T-helper 1 cell treated with Interleukin-12 subunit alpha and Interleukin-12 subunit beta and Interleukin-4 antibody, amounts not matched to agents 30 μg/mL and 1 μg/mL, for 36 hours (primary cell): ENCODE results near the gene IL4R.
"Not testable (repeated sequence)": the region's sequence is repeated elsewhere in the genome, so short reads cannot be mapped to it uniquely, and the experiment has no call there.

ENCODE experiments used
- H3K27ac Mint-ChIP-seq: one replicate; pipeline ENCODE4 v1.8.0; 2021; ENCODE audit warnings: mild to moderate bottlenecking, mixed read lengths
- H3K27me3 Mint-ChIP-seq: one replicate; pipeline ENCODE4 v1.8.0; 2021; ENCODE audit warnings: low read depth, mixed read lengths
- H3K36me3 Mint-ChIP-seq: one replicate; pipeline ENCODE4 v1.8.0; 2021; ENCODE audit warnings: low read depth, mixed read lengths
- H3K4me1 Mint-ChIP-seq: one replicate; pipeline ENCODE4 v1.8.0; 2021; ENCODE audit warnings: low read depth, mixed read lengths
- H3K4me3 Mint-ChIP-seq: one replicate; pipeline ENCODE4 v1.8.0; 2021; ENCODE audit warnings: mild to moderate bottlenecking, moderate library complexity, mixed read lengths
- H3K9me3 Mint-ChIP-seq: one replicate; pipeline ENCODE4 v1.8.0; 2021; ENCODE audit warnings: mixed read lengths

IL4R gene

DNA sequence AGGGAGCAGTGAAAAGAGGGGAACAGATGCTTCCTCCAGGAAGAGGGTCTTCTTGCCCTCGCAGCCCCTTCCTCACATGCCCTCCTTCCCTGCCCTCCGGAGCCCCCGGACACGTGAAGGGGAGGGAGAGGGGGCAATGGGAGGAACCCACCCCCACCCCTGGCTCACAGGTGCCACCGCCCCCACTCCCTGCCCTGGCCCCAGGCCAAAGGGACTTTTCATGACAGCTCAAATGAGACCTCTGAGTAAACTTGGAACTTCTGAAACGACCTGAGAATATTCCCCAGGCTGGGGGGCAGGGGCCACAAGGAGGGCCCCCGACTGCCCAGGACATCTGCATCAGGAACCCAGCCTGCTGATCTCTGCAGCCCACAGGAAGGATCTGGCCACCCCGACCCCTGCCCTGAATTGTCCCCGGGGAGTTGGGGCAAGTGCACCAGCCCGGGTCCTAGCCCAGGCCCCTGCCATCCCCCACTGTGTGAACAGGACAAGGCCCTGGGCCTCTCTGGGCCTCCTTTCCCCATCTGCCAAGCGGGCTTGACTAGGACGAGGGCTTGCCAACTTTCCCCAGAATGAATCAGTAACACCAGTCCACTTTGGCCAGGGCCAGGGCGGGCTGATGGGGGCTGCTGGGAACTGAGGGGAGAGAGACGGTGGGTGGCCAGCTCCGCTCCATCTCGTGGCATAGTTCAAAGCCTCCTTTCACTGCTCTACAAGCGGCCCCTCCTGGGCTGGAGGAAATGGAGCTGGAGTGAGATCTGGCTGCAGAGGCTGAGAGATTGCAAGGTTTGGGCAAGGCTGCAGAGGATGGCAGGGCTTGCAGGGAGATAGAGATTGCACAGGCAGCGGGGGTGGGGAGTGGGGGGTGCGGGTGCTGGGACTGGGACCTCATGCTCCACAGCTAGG is 92.0 kb downstream of the IL4R start:
- Mint-ChIP-seq H3K27ac (peak overlapping the region; percentile 96), H3K4me3 (peak overlapping the region; percentile 85), H3K36me3 (peaks cover 49% of the 10 kb centered on the region), H3K4me1 (peaks cover 64% of the 10 kb centered on the region), H3K9me3 (no peaks in the 10 kb centered on the region), H3K27me3 (no peaks in the 10 kb centered on the region)

DNA sequence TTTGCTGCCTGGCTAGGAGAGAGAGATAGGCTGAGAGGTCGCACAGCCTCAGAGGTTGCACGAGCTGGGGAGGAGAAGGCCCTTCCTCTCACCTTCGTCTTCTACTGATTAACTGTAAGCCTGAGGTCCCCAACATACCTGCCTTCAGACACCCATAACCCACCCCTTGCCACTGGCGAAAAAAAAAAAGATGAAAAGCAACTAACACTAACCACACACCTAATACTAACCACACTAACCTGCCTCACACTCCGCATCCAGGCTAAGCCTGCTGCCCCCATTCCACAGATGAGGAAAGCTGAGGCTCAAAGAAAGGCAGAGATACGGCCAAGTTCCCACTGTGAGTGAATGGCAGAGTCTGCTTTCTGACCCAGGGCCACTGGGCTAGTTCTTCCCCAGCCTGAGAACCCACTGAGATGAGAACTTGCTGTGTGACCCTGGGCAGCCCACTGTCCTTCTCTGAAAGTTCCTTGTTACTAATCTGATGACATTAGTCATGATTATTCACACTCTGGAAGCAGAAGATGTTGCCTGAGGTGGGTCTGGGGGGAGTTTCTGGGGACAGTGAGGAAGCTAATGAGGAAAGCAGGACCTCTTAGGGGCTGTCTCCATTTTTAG is 92.8 kb downstream of the IL4R start:
- Mint-ChIP-seq H3K36me3 (peaks cover 54% of the 10 kb centered on the region), H3K27me3 (no peaks in the 10 kb centered on the region), H3K27ac (peak overlapping the region; percentile 96), H3K4me3 (peak overlapping the region; percentile 85), H3K9me3 (peaks cover 1% of the 10 kb centered on the region), H3K4me1 (peaks cover 57% of the 10 kb centered on the region)

DNA sequence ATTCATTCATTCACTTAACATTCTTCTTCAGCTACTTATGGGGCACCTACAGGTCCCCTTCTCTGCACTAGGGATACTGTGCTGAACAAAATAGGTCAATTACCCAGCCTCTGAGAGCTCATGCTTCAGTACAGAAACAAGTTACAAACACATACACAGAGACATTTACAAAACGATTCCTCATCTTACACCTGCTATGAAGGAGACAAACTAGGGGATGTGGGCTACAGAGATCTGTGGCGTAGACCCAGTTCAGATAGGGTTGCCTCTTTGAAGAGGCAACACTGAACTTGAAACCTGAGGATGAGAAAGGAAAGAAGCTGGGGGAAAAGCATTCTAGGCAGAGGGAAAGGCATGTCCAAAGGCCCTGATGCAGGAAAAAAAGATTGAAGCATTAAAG is 93.4 kb downstream of the IL4R start:
- Mint-ChIP-seq H3K27ac (peak overlapping the region; percentile 96), H3K4me3 (peak overlapping the region; percentile 85), H3K4me1 (peaks cover 59% of the 10 kb centered on the region), H3K9me3 (peaks cover 6% of the 10 kb centered on the region), H3K36me3 (peaks cover 59% of the 10 kb centered on the region), H3K27me3 (no peaks in the 10 kb centered on the region)

DNA sequence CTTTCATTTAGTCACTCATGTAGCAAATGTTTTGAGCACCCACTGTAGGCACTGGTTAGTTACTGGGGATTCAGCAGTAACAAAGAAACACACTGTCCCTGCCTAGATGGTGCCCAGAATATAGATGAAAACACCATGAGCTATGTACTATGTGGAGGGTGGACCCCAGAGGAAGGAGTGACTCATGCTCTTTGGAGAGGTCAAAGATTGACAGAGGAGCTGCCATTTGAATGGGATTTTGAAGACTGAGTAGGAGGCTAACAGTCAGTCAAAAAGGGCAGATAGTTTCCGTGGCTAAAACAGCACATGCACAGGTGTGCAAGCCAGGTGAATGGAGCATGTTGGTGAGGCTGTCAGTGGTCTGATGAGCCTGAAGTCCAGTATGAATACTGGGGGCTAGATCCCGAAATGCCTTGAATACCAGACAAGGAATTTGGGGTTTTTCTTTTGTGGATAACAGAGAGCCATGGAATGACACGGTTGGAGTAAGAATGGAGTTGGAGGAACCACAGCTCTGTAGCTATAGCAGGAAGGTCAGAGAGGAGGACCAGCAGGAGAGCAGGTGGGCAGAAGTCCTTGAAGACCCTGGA is 94.3 kb downstream of the IL4R start:
- H3K4me1 Mint-ChIP-seq: peaks cover 65% of the 10 kb centered on the region
- peak overlapping the region; percentile 71 for H3K4me3 Mint-ChIP-seq
- peak overlapping the region; percentile 87 for H3K27ac Mint-ChIP-seq
- no peaks in the 10 kb centered on the region for H3K27me3 Mint-ChIP-seq
- H3K9me3 Mint-ChIP-seq: peaks cover 16% of the 10 kb centered on the region
- peaks cover 61% of the 10 kb centered on the region for H3K36me3 Mint-ChIP-seq

DNA sequence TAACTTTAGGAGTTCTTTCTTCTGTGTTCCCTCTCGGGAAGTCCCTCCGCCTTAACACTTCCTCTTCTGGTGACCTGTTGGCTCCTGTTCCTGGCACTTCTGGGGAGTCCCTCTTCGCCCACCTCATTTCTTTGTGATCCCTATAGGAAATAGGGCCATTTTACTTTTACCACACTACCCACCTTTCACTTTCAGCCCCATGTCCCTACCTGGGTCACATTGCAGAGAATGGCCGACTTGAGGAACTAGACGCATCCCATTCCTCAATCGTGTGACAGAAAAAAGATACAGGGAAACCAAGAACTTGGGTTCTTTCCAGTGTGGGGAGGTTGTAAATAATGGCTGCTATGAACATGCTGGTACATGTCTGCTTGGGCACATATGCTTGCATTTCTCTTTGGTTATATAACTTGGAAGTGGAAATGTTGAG is 94.8 kb downstream of the IL4R start:
- Mint-ChIP-seq H3K4me3 (peak overlapping the region; percentile 54), H3K27me3 (no peaks in the 10 kb centered on the region), H3K4me1 (peaks cover 68% of the 10 kb centered on the region), H3K9me3 (peaks cover 20% of the 10 kb centered on the region), H3K27ac (peak overlapping the region; percentile 87), H3K36me3 (peaks cover 61% of the 10 kb centered on the region)

DNA sequence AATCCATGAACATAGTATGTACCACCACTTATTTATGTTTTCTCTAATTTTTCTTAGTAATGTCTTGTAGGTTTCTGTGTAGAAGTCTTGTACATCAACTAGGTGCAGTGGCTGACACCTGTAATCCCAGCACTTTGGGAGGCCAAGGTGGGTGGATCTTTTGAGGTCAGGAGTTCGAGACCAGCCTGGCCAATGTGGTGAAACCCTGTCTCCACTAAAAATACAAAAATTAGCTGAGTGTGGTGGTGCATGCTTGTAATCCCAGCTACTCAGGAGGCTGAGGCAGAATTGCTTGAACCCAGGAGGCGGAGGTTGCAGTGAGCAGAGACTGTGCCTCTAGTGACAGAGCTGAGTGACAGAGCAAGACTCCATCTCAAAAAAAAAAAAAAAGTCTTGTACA is 96.2 kb downstream of the IL4R start:
- not testable (repeated sequence) for H3K27me3 Mint-ChIP-seq, H3K4me3 Mint-ChIP-seq
- peak overlapping the region; percentile 18 for H3K27ac Mint-ChIP-seq
- peaks cover 67% of the 10 kb centered on the region for H3K4me1 Mint-ChIP-seq
- H3K36me3 Mint-ChIP-seq: peaks cover 63% of the 10 kb centered on the region
- H3K9me3 Mint-ChIP-seq: peaks cover 20% of the 10 kb centered on the region

DNA sequence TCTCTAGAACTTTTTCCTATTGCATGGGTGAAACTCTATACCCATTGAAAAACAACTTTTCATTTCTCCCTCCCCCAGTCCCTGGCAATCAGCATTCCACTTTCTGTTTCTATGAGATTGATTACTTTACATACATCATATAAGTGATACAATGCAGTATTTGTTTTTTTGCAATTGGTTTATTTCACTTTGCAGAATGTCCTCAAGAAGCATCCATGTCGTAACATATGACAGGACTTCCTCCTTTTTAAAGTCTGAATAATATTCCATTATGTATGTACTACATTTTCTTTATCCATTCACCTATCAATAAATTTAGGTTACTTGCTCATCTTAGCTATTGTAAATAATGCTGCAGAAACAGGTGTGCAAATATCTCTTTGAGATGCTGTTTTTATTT is 97.0 kb downstream of the IL4R start:
- Mint-ChIP-seq H3K9me3 (peaks cover 20% of the 10 kb centered on the region), H3K4me3 (no peak overlapping the region), H3K4me1 (peaks cover 67% of the 10 kb centered on the region), H3K27me3 (no peaks in the 10 kb centered on the region), H3K36me3 (peaks cover 69% of the 10 kb centered on the region), H3K27ac (peak overlapping the region; percentile 49)

DNA sequence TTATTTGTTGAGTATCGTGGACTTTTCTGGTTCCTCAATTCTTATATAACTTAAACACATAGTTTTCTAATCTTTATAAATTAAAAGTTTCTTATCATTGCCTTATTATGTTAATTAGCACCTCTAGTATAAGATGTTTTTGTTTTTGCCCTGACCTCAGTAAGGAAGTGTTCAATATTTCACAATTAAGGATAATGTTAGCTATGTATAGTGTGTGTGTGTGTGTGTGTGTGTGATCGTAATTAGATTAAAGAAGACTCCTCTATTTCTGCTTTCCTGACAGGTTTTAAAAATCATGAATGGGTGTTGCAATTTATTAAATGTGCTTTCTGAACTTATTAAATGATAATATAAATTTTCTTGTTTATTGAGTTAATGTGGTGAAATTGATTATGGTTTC is 100.2 kb downstream of the IL4R start:
- Mint-ChIP-seq H3K4me3 (no peak overlapping the region), H3K36me3 (peaks cover 77% of the 10 kb centered on the region), H3K27me3 (no peaks in the 10 kb centered on the region), H3K4me1 (peaks cover 51% of the 10 kb centered on the region), H3K27ac (peak overlapping the region; percentile 3), H3K9me3 (peaks cover 27% of the 10 kb centered on the region)
